Thyroid gland (tissue), 4 donors: ENCODE measurements around the gene ST8SIA3. TPM values are rescaled to one million over a fixed set of nuclear protein-coding genes. Genes with fewer than 3 reads are reported as not detected.
"Not testable (repeated sequence)": the region's sequence is repeated elsewhere in the genome, so short reads cannot be mapped to it uniquely, and the experiment has no call there.

ENCODE experiments used
- DNase-seq, 2 donors: peaks; one replicate each; pipeline ENCODE4 v3.0.0-alpha.2; 2019
- H3K27ac ChIP-seq, 3 donors: fragments of 200-600 bp; sonication (generic); 1 replicate in 2 of 3; 2 replicates in 1 of 3; pipeline ENCODE4 v1.5.1; 2016 to 2019; ENCODE audit warnings: mild to moderate bottlenecking in 1 of 3, moderate library complexity in 1 of 3
- H3K27me3 ChIP-seq: fragments of 200-600 bp; sonication (generic); one replicate; pipeline ENCODE4 v1.5.1; 2019
- H3K36me3 ChIP-seq, 2 donors: fragments of 200-600 bp; sonication (generic); one replicate each; pipeline ENCODE4 v1.5.1; 2016 to 2019
- H3K4me1 ChIP-seq, 2 donors: fragments of 200-600 bp; sonication (generic); one replicate each; pipeline ENCODE4 v1.5.1; 2017 to 2019
- H3K4me3 ChIP-seq, 3 donors: fragments of 200-600 bp; sonication (generic); replicated peaks in 1 of 3; 1 replicate in 2 of 3; 2 replicates in 1 of 3; pipeline ENCODE4 v1.5.1; 2016; ENCODE audit warnings: mild to moderate bottlenecking in 1 of 3
- H3K9me3 ChIP-seq: fragments of 200-600 bp; sonication (generic); one replicate; pipeline ENCODE4 v1.5.1; 2017
- POLR2A ChIP-seq, 2 donors: fragments of 450-650 bp; IDR thresholded peaks; one replicate each; pipeline ENCODE4 v1.6.1; 2017; ENCODE audit warnings: antibody characterized with exemption in 2 of 2, mild to moderate bottlenecking in 2 of 2, moderate library complexity in 1 of 2
- WGBS, 2 donors: methylation state at CpG; one replicate each; pipeline ENCODE4 v1.1.5; 2017; 5-methylcytosine and 5-hydroxymethylcytosine counted together
- intact Hi-C: fragments of 100-400 bp; cut with DNase I; formaldehyde crosslinking; loops from one replicate; pipeline ENCODE4 v1.15.1; 2023
- total RNA-seq, 4 donors: library from RNA; depleted of rRNA; stranded (reverse); fragments of >200 nt; gene quantifications; one replicate each; pipeline ENCODE4 v1.2.3, GENCODE V29; 2016
- TF ChIP-seq, protein P1 (sequence below), 6 experiments: fragments of 200-600 bp in 3 of 6; fragments of 450-650 bp in 3 of 6; sonication (generic) in 3 of 6; IDR thresholded peaks; one replicate each; pipeline ENCODE4 v1.5.1; 2016 to 2019; ENCODE audit warnings: antibody characterized with exemption in 6 of 6, mild to moderate bottlenecking in 2 of 6, inconsistent platforms in 1 of 6, moderate library complexity in 1 of 6

ST8SIA3 gene
- total RNA-seq, 4 donors from 2014 or later, result 0.17 to 0.39 TPM; not detected in 2

- WGBS, 2 donors, result 84 to 97% methylated on average over 4 of the region's 4 CpGs
- H3K4me3 ChIP-seq, result no peak overlapping the region
- TF ChIP-seq POLR2A (IDR thresholded peaks at IDR 0.05), result no peak
- TF ChIP-seq, protein P1, sequence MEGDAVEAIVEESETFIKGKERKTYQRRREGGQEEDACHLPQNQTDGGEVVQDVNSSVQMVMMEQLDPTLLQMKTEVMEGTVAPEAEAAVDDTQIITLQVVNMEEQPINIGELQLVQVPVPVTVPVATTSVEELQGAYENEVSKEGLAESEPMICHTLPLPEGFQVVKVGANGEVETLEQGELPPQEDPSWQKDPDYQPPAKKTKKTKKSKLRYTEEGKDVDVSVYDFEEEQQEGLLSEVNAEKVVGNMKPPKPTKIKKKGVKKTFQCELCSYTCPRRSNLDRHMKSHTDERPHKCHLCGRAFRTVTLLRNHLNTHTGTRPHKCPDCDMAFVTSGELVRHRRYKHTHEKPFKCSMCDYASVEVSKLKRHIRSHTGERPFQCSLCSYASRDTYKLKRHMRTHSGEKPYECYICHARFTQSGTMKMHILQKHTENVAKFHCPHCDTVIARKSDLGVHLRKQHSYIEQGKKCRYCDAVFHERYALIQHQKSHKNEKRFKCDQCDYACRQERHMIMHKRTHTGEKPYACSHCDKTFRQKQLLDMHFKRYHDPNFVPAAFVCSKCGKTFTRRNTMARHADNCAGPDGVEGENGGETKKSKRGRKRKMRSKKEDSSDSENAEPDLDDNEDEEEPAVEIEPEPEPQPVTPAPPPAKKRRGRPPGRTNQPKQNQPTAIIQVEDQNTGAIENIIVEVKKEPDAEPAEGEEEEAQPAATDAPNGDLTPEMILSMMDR (IDR thresholded peaks at IDR 0.05), result no peak
- no peak for DNase-seq
- H3K9me3 ChIP-seq, result no peaks in the 10 kb centered on the region
- intact Hi-C loops, result no loop called here
- H3K27ac ChIP-seq, result no peak overlapping the region
- no peaks in the 10 kb centered on the region for H3K36me3 ChIP-seq
- no peaks in the 10 kb centered on the region for H3K27me3 ChIP-seq
- H3K4me1 ChIP-seq, result no peaks in the 10 kb centered on the region
Measured at GRCh38 chr18:57373017-57373416, 20.7 kb downstream of the ST8SIA3 start.

DNA sequence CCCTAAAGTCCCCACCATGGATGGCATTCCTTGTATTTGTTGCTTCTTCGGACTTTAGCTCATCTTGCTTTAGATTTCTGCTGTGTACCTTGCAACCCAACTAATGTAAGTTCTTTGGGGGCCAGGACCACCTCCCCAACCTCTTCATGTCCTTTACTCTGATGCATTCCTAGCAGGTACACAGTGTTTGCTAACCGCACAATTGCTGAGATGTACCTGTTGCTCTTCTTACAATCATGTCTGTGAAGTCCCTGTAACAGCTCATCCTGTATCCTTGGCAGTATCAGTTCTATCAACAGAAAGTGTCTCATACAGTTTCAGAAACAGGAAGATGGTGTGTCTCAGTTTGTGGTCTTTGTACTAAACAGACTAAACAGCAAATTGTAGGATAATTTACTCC, 24.1 kb downstream of the ST8SIA3 start:
- intact Hi-C loops, result no loop called here
- no peaks in the 10 kb centered on the region for H3K27me3 ChIP-seq
- H3K36me3 ChIP-seq, result no peaks in the 10 kb centered on the region
- H3K27ac ChIP-seq, result no peak overlapping the region
- no peak for TF ChIP-seq POLR2A (IDR thresholded peaks at IDR 0.05)
- TF ChIP-seq, protein P1 (IDR thresholded peaks at IDR 0.05), result no peak
- DNase-seq, result no peak
- H3K4me3 ChIP-seq, result no peak overlapping the region
- no peaks in the 10 kb centered on the region for H3K9me3 ChIP-seq
- H3K4me1 ChIP-seq, result no peaks in the 10 kb centered on the region
- 79 to 92% methylated on average over 2 of the region's 2 CpGs for WGBS, 2 donors

DNA sequence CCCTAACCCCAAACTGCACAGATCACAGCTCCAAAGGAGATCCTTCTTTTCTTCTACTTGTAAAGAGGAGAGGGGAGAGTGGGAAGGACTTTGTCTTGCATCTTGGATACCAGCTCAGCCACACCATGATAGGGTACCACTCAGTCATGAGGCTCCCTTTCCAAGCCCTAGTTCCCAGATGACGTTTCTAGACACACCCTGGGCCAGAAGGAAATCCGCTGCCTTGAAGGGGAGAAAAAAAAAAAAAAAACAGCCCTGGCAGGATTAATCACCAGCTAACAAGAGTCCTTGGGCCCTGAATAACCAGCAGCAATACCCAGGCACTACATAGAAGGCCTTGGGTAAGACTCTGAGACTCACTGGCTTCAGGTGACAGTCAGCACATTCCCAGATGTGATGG, 36.9 kb downstream of the ST8SIA3 start:
- Histone ChIP-seq H3K36me3 (no peaks in the 10 kb centered on the region), H3K27ac (no peak overlapping the region), H3K4me3 (no peak overlapping the region), H3K9me3 (no peaks in the 10 kb centered on the region), H3K4me1 (no peaks in the 10 kb centered on the region), H3K27me3 (no peaks in the 10 kb centered on the region)
- WGBS, 2 donors, result 38 to 50% methylated on average over 2 of the region's 2 CpGs
- intact Hi-C loops, result no loop called here
- TF ChIP-seq POLR2A (IDR thresholded peaks at IDR 0.05), result no peak
- TF ChIP-seq, protein P1 (IDR thresholded peaks at IDR 0.05), result no peak
- no peak for DNase-seq

- H3K4me1 ChIP-seq, result no peaks in the 10 kb centered on the region
- TF ChIP-seq POLR2A (IDR thresholded peaks at IDR 0.05), result no peak
- TF ChIP-seq, protein P1 (IDR thresholded peaks at IDR 0.05), result no peak
- intact Hi-C loops, result no loop called here
- no peaks in the 10 kb centered on the region for H3K9me3 ChIP-seq
- no peak overlapping the region for H3K27ac ChIP-seq
- no peaks in the 10 kb centered on the region for H3K27me3 ChIP-seq
- no peak for DNase-seq
- H3K36me3 ChIP-seq, result no peaks in the 10 kb centered on the region
- no peak overlapping the region for H3K4me3 ChIP-seq
- whole genome bisulfite sequencing, 2 donors, result 53 to 60% methylated on average over 3 of the region's 3 CpGs
Measured at GRCh38 chr18:57390044-57390443, 37.7 kb downstream of the ST8SIA3 start.

DNA sequence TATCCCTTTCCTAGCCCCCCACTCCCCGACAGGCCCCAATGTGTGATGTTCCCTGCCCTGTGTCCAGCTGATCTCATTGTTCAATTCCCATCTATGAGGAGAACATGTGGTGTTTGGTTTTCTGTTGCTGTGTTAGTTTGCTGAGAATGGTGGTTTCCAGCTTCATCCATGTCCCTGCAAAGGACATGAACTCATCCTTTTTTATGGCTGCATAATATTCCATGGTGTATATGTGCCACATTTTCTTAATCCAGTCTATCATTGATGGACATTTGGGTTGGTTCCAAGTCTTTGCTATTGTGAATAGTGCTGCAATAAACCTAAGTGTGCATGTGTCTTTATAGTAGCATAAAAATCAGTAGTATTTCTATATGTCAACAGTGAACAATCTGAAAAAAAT, 42.4 kb downstream of the ST8SIA3 start:
- H3K27me3 ChIP-seq, H3K9me3 ChIP-seq, DNase-seq, H3K4me1 ChIP-seq, H3K27ac ChIP-seq, H3K4me3 ChIP-seq, intact Hi-C loops, H3K36me3 ChIP-seq: not testable (repeated sequence)
- 92 to 100% methylated on average over 1 of the region's 1 CpG for WGBS, 2 donors

- WGBS, 2 donors, result 91 to 94% methylated on average over 7 of the region's 7 CpGs
- H3K9me3 ChIP-seq, result not testable (repeated sequence)
Measured at GRCh38 chr18:57396831-57397230, 44.5 kb downstream of the ST8SIA3 start.

More at GRCh38 chr18:57396831-57397230, 44.5 kb downstream of the ST8SIA3 start:
- H3K27ac ChIP-seq, intact Hi-C loops, H3K36me3 ChIP-seq, DNase-seq, H3K4me3 ChIP-seq, H3K4me1 ChIP-seq, H3K27me3 ChIP-seq: not testable (repeated sequence)
